ENCODE measurements around the gene PLSCR5.

The PLSCR5 gene

DNA sequence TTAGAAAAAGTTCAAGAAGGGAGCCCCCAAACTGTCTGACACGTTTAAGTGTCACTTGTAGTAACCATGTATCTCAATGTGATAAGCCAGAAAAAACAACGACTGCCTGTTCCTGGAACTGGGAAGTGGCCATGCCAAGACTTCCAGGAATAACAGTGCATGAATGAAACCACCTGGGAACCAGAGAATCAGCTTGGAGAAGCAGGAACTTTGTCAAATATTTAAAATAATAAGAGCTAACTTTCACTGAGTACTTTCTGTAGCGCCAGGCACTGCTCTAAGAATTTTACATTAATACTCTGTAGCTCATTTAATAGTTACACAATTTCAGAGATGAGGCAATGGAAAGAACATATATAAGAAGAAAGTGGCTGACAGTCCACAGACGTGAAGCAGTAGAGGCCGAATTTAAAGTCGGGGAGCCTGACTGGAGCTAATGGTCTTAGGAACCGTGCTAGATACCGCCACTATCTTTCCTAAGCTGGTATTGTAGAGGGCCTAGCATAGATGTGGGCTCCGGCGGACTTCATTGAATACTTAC lies 61.6 kb downstream of the PLSCR5 start:
- Histone ChIP-seq H3K27ac (ENCODE audit: low read depth, low read length, severe bottlenecking) (no peak overlapping the region), H3K4me1 (ENCODE audit: control insufficient read depth, insufficient read depth, low read length, poor library complexity, severe bottlenecking) (no peaks in the 10 kb centered on the region), H3K4me3 (ENCODE audit: extremely low read depth, insufficient read depth, low read length, poor library complexity, severe bottlenecking) (peak overlapping the region; percentile 67), H3K36me3 (ENCODE audit: control insufficient read depth, insufficient read depth, low read length) (peaks cover 18% of the 10 kb centered on the region), H3K9me3 (ENCODE audit: control insufficient read depth, low read length) (peaks cover 5% of the 10 kb centered on the region)
- 12 to 19% methylated on average over 9 to 10 of the region's 10 CpGs for WGBS, 2 experiments (ENCODE audit: insufficient coverage in 2 of 2)

DNA sequence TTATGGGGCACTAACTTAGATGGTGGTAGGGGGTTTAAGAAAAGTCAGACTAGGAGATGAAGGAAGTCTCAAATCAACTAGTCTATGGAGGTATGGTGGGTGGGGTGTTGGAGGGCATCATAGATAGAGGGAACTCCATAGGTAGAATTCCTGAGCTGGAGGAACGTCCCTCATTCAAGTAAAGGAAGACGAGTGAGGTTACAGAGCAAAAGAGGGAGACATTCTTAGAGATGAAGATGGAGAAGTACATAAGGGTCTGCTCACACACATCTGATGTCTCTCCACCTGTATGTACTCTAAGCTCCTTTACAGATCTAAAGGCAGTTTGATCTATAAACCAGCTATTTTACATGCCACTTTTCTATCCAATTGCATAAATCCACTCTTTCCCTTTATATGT lies 62.2 kb downstream of the PLSCR5 start:
- H3K36me3 ChIP-seq (ENCODE audit: control insufficient read depth, insufficient read depth, low read length) = peaks cover 18% of the 10 kb centered on the region
- no peaks in the 10 kb centered on the region for H3K4me1 ChIP-seq (ENCODE audit: control insufficient read depth, insufficient read depth, low read length, poor library complexity, severe bottlenecking)
- no peak overlapping the region for H3K27ac ChIP-seq (ENCODE audit: low read depth, low read length, severe bottlenecking)
- peak overlapping the region; percentile 67 for H3K4me3 ChIP-seq (ENCODE audit: extremely low read depth, insufficient read depth, low read length, poor library complexity, severe bottlenecking)
- WGBS, 2 experiments (ENCODE audit: insufficient coverage in 2 of 2) = 33 to 47% methylated on average over 1 to 2 of the region's 2 CpGs
- H3K9me3 ChIP-seq (ENCODE audit: control insufficient read depth, low read length) = peaks cover 5% of the 10 kb centered on the region

DNA sequence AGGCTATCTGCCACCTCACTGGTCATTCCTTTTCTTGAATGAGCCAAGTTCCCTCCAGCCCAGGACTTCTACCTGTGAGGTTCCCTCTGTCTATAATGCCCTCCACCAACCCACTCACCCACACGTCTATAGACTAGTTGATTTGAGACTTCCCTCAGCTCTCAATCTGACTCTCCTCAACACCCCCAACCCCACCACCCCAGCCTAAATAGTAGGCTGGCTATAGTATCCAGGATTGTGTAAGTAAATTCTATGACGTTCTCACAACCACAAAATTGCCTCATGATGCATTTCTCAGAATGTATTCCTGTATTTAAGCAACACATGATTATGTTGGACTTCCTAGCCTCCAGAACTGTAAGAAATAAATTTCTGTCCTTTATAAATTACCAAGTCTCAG lies 63.0 kb downstream of the PLSCR5 start:
- Histone ChIP-seq H3K9me3 (ENCODE audit: control insufficient read depth, low read length) (peaks cover 5% of the 10 kb centered on the region), H3K4me1 (ENCODE audit: control insufficient read depth, insufficient read depth, low read length, poor library complexity, severe bottlenecking) (peaks cover 3% of the 10 kb centered on the region), H3K27ac (ENCODE audit: low read depth, low read length, severe bottlenecking) (no peak overlapping the region), H3K4me3 (ENCODE audit: extremely low read depth, insufficient read depth, low read length, poor library complexity, severe bottlenecking) (peak overlapping the region; percentile 6), H3K36me3 (ENCODE audit: control insufficient read depth, insufficient read depth, low read length) (peaks cover 18% of the 10 kb centered on the region)
- 83 to 100% methylated on average over 1 of the region's 2 CpGs for WGBS, 2 experiments (ENCODE audit: insufficient coverage in 2 of 2)

DNA sequence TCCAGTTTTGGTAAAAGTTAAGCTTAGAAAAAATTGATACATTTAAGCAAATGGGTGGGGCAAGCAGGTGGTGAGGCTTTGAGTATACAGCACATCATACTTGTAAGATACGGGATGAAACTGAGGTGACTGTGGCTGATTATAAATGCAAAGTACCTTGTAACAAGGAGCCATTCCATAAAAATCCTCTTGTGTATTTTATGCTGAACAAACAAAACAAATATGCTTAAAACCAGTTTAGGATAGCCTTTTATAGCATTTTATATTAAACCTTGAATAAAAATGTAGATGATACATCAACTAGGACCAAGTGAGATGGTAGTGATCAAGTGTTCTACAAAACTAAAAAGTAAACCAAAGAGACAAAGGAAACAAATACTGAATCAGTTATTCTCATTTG lies 64.2 kb downstream of the PLSCR5 start:
- Histone ChIP-seq H3K36me3 (ENCODE audit: control insufficient read depth, insufficient read depth, low read length) (peaks cover 18% of the 10 kb centered on the region), H3K27ac (ENCODE audit: low read depth, low read length, severe bottlenecking) (no peak overlapping the region), H3K4me3 (ENCODE audit: extremely low read depth, insufficient read depth, low read length, poor library complexity, severe bottlenecking) (no peak overlapping the region), H3K4me1 (ENCODE audit: control insufficient read depth, insufficient read depth, low read length, poor library complexity, severe bottlenecking) (peaks cover 11% of the 10 kb centered on the region), H3K9me3 (ENCODE audit: control insufficient read depth, low read length) (peaks cover 5% of the 10 kb centered on the region)
- no CpG with 5 or more reads among the region's 1 CpG for WGBS, 2 experiments (ENCODE audit: insufficient coverage in 2 of 2)

DNA sequence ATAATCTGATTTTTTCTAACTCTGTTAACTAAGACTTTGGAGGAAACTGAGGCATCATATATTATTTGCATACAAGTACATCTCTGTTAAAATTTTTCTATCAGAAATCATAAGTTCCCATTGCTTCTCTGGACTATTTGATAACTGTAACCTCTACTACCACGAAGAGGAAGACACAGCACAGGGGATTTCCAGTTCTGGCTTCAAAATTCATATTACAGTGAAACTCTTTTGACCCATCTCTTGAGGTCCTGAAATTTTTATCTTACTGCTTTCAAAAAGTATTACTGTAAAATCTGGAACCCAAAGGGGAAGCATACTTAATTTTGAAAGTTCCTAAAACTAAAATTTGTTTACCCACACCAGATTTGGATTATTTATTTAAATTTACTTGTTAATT lies 64.9 kb downstream of the PLSCR5 start:
- Histone ChIP-seq H3K36me3 (ENCODE audit: control insufficient read depth, insufficient read depth, low read length) (peaks cover 18% of the 10 kb centered on the region), H3K4me1 (ENCODE audit: control insufficient read depth, insufficient read depth, low read length, poor library complexity, severe bottlenecking) (peaks cover 11% of the 10 kb centered on the region), H3K9me3 (ENCODE audit: control insufficient read depth, low read length) (peaks cover 5% of the 10 kb centered on the region), H3K4me3 (ENCODE audit: extremely low read depth, insufficient read depth, low read length, poor library complexity, severe bottlenecking) (no peak overlapping the region), H3K27ac (ENCODE audit: low read depth, low read length, severe bottlenecking) (no peak overlapping the region)
- 100% methylated on average over 1 of the region's 1 CpG for WGBS, 2 experiments (ENCODE audit: insufficient coverage in 2 of 2)

DNA sequence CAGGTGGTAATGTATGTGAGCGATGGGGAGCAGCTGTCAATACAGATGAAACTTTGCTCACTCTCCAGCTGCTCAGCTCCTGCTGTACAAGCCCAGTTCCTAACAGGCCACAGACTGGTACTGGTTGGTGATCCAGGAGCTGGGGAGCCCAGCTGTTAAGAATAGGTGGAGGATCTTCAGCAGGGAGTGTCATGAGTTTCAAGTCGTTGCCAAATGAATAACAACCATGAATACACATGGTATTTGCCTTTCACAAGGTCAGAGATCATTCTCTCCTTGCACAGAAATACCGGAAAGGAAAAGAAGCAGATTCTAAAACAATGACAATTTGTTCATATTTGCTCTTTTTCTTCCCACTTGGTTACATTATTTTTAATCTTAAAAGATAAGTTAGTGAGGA lies 65.8 kb downstream of the PLSCR5 start:
- peaks cover 5% of the 10 kb centered on the region for H3K9me3 ChIP-seq (ENCODE audit: control insufficient read depth, low read length)
- no peak overlapping the region for H3K27ac ChIP-seq (ENCODE audit: low read depth, low read length, severe bottlenecking)
- no peak overlapping the region for H3K4me3 ChIP-seq (ENCODE audit: extremely low read depth, insufficient read depth, low read length, poor library complexity, severe bottlenecking)
- H3K4me1 ChIP-seq (ENCODE audit: control insufficient read depth, insufficient read depth, low read length, poor library complexity, severe bottlenecking) = peaks cover 11% of the 10 kb centered on the region
- H3K36me3 ChIP-seq (ENCODE audit: control insufficient read depth, insufficient read depth, low read length) = peaks cover 19% of the 10 kb centered on the region
- 82 to 83% methylated on average over 1 to 2 of the region's 3 CpGs for WGBS, 2 experiments (ENCODE audit: insufficient coverage in 2 of 2)

DNA sequence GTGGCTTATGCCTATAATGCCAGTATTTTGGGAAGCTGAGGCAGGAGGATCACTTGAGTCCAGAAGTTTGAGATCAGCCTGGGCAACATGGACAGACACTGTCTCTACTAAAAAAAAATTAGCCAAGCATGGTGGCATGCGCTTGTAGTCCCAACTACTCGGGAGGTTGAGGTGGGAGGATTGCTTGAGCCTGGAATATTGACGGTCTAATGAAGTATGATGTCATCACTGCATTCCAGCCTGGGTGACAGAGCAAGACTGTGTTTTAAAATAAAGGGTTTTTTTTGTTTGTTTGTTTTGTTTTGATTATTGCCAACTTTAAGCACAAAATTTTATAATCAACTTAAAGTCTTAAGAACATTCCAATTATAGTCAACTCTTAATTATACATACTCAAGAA lies 67.5 kb downstream of the PLSCR5 start:
- H3K36me3 ChIP-seq (ENCODE audit: control insufficient read depth, insufficient read depth, low read length) = peaks cover 24% of the 10 kb centered on the region
- H3K4me3 ChIP-seq (ENCODE audit: extremely low read depth, insufficient read depth, low read length, poor library complexity, severe bottlenecking) = no peak overlapping the region
- H3K9me3 ChIP-seq (ENCODE audit: control insufficient read depth, low read length) = peaks cover 5% of the 10 kb centered on the region
- H3K27ac ChIP-seq (ENCODE audit: low read depth, low read length, severe bottlenecking) = no peak overlapping the region
- 93 to 100% methylated on average over 1 to 3 of the region's 3 CpGs for WGBS, 2 experiments (ENCODE audit: insufficient coverage in 2 of 2)
- peaks cover 11% of the 10 kb centered on the region for H3K4me1 ChIP-seq (ENCODE audit: control insufficient read depth, insufficient read depth, low read length, poor library complexity, severe bottlenecking)

DNA sequence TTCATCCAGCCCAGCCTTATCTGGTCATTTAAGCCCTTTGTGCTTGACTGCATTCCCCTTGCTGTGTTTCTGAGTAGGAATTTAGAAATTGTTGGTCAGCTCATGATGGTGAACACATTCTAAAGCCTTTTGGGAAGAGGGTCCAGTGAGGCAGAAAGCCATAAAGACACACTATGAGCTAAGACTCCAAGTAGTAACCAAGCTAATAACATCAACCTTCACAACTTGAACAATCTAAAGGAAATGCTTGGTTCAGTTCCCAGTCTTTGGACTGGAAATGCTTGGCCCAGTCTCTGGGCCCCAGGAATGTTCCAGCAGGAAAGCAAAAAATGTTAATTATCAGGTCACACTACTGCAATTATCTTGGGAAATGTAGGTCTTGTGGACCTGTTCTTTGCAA lies 68.5 kb downstream of the PLSCR5 start:
- Histone ChIP-seq H3K9me3 (ENCODE audit: control insufficient read depth, low read length) (peaks cover 5% of the 10 kb centered on the region), H3K27ac (ENCODE audit: low read depth, low read length, severe bottlenecking) (peak overlapping the region; percentile 79), H3K4me3 (ENCODE audit: extremely low read depth, insufficient read depth, low read length, poor library complexity, severe bottlenecking) (no peak overlapping the region), H3K36me3 (ENCODE audit: control insufficient read depth, insufficient read depth, low read length) (peaks cover 25% of the 10 kb centered on the region), H3K4me1 (ENCODE audit: control insufficient read depth, insufficient read depth, low read length, poor library complexity, severe bottlenecking) (peaks cover 17% of the 10 kb centered on the region)

Measured in mesodermal cell (in vitro differentiated cells).